ENCODE measurements around the gene IGF2R.

GRCh38 chr6:159981071-159981402, 12.2 kb downstream of the IGF2R start:
- no peak for TF ChIP-seq POLR2A (IDR thresholded peaks at IDR 0.05; ENCODE audit: extremely low read depth, insufficient read length)
- TF ChIP-seq CTCF (IDR thresholded peaks at IDR 0.05; ENCODE audit: low read depth, low read length), result no peak
- TF ChIP-seq MYC (IDR thresholded peaks at IDR 0.05; ENCODE audit: low read depth, low read length), result no peak
